HepG2 (cell line): ENCODE data around the gene TREX2. TPM values are rescaled to one million over a fixed set of nuclear protein-coding genes. Genes with fewer than 3 reads are reported as not detected.

Experiments used
- ATAC-seq: fragments of 200-7000 bp; cut with Tn5 transposase; 3 replicates; pipeline ENCODE4 v1.9.1; 2020; ENCODE audit warnings: mild to moderate bottlenecking, moderate library complexity
- BruUV-seq: library from RNA; stranded (reverse); fragments of 400-500 nt; replicated peaks from 2 replicates; lab custom pipeline; 2021; lab: Mats Ljungman, UMichigan
- CTCF ChIA-PET: fragments of 300-600 bp; formaldehyde crosslinking; extraction: SDS; loops from one replicate; lab custom pipeline; 2021; ENCODE audit warnings: low total read pairs, inconsistent platforms, low intra/inter-chr PET ratio; lab: Yijun Ruan, JAX
- POLR2A ChIA-PET: fragments of 350-600 bp; sonication (Branson Sonifier 250); formaldehyde crosslinking; loops from one replicate; lab custom pipeline; 2020; ENCODE audit warnings: antibody characterized with exemption, inconsistent platforms; lab: Yijun Ruan, JAX
- DNase-seq: peaks from one replicate; pipeline ENCODE4 v3.0.0-alpha.2; 2015; ENCODE audit warnings: low spot score
- FAIRE-seq: peaks from 3 replicates; lab custom pipeline; 2011; peaks lifted over from hg19 to GRCh38; lab: Jason Lieb, UNC
- H2AFZ ChIP-seq: one replicate; pipeline ENCODE4 v1.6.1; 2011; ENCODE audit warnings: low read length, inconsistent platforms
- H3K27ac ChIP-seq: fragments of 300-600 bp; 3 replicates; pipeline ENCODE4 v1.8.0; 2011; ENCODE audit warnings: mixed run types, mild to moderate bottlenecking, mixed read lengths, low read length, inconsistent platforms; ENCODE audit not compliant: insufficient read depth; ENCODE audit errors: extremely low read length
- H3K27me3 ChIP-seq, 2 experiments: fragments of 200-600 bp in 1 of 2; 2 replicates in 1 of 2; 3 replicates in 1 of 2; pipeline versions ENCODE4 v1.6.0 to v1.8.0; 2011; ENCODE audit warnings: low read length in 2 of 2, mild to moderate bottlenecking in 2 of 2, moderate library complexity in 2 of 2, inconsistent platforms in 1 of 2; ENCODE audit not compliant: insufficient read depth in 2 of 2, control insufficient read depth in 1 of 2
- H3K36me3 ChIP-seq, 2 experiments: fragments of 200-600 bp in 1 of 2; replicated peaks in 1 of 2; 2 replicates in 1 of 2; 3 replicates in 1 of 2; pipeline versions ENCODE4 v1.5.1 to v1.8.0; 2011; ENCODE audit warnings: low read length in 2 of 2, inconsistent platforms in 1 of 2; ENCODE audit not compliant: insufficient read depth in 2 of 2, control insufficient read depth in 1 of 2
- H3K4me1 ChIP-seq: 2 replicates; pipeline ENCODE4 v1.5.1; 2012; ENCODE audit warnings: low read length, inconsistent platforms; ENCODE audit not compliant: insufficient read depth
- H3K4me2 ChIP-seq: 2 replicates; pipeline ENCODE4 v1.6.0; 2011; ENCODE audit warnings: low read depth, low read length, inconsistent platforms
- H3K4me3 ChIP-seq, 3 experiments: fragments of 200-600 bp in 1 of 3; sonication (generic), shearing (Covaris generic) in 1 of 3; replicated peaks in 1 of 3; 2 replicates each; pipeline ENCODE4 v1.5.1; 2011 to 2016; ENCODE audit warnings: low read length in 3 of 3, inconsistent platforms in 2 of 3, low read depth in 2 of 3, mild to moderate bottlenecking in 2 of 3, control low read depth in 1 of 3, mixed read lengths in 1 of 3; ENCODE audit not compliant: insufficient read depth in 1 of 3
- H3K79me2 ChIP-seq: one replicate; pipeline ENCODE4 v1.6.1; 2011; ENCODE audit warnings: low read length, inconsistent platforms; ENCODE audit not compliant: insufficient read depth
- H3K9ac ChIP-seq: 2 replicates; pipeline ENCODE4 v1.6.0; 2011; ENCODE audit warnings: mild to moderate bottlenecking, low read depth, low read length, inconsistent platforms; ENCODE audit not compliant: insufficient read depth
- H3K9me3 ChIP-seq: 2 replicates; pipeline ENCODE4 v1.5.1; 2012; ENCODE audit warnings: mild to moderate bottlenecking, low read length
- H4K20me1 ChIP-seq: 2 replicates; pipeline ENCODE4 v1.6.0; 2011; ENCODE audit warnings: inconsistent platforms, mild to moderate bottlenecking, low read length, moderate library complexity; ENCODE audit not compliant: insufficient read depth
- DBP ChIP-seq: sonication (generic); formaldehyde crosslinking; IDR thresholded peaks from 2 replicates; pipeline ENCODE4 v1.4.0; 2020; ENCODE audit warnings: missing genetic modification reagents; ENCODE audit errors: not compliant biosample characterization
- FLYWCH1 ChIP-seq: sonication (generic); formaldehyde crosslinking; IDR thresholded peaks from 2 replicates; pipeline ENCODE4 v1.8.1; 2023; ENCODE audit warnings: mild to moderate bottlenecking, missing genetic modification reagents
- NFKBIZ ChIP-seq: IDR thresholded peaks from 2 replicates; pipeline ENCODE4 v1.6.1; 2018; ENCODE audit warnings: missing genetic modification reagents, missing compliant biosample characterization
- PHF21A ChIP-seq: sonication (generic); formaldehyde crosslinking; IDR thresholded peaks from 2 replicates; pipeline ENCODE4 v1.5.0; 2020; ENCODE audit warnings: mild to moderate bottlenecking, missing genetic modification reagents
- POLR2A ChIP-seq, 2 experiments: IDR thresholded peaks; 2 replicates each; pipeline ENCODE4 v1.6.1; 2011; ENCODE audit warnings: low read depth in 2 of 2, low read length in 2 of 2, mild to moderate bottlenecking in 1 of 2, moderate library complexity in 1 of 2; ENCODE audit not compliant: insufficient read depth in 1 of 2
- SNAPC5 ChIP-seq: sonication (generic); formaldehyde crosslinking; IDR thresholded peaks from 2 replicates; pipeline ENCODE4 v1.8.1; 2023; ENCODE audit warnings: mild to moderate bottlenecking, missing genetic modification reagents, borderline replicate concordance
- SSRP1 ChIP-seq: IDR thresholded peaks from 2 replicates; pipeline ENCODE4 v1.6.1; 2016; ENCODE audit warnings: control low read depth
- ZNF124 ChIP-seq: sonication (generic); formaldehyde crosslinking; IDR thresholded peaks from 2 replicates; pipeline ENCODE4 v1.4.0; 2020; ENCODE audit warnings: missing genetic modification reagents
- ZNF318 ChIP-seq: sonication (generic); formaldehyde crosslinking; IDR thresholded peaks from 2 replicates; pipeline ENCODE4 v1.4.0; 2020; ENCODE audit warnings: mild to moderate bottlenecking, missing genetic modification reagents
- ZNF569 ChIP-seq: sonication (generic); formaldehyde crosslinking; IDR thresholded peaks from 2 replicates; pipeline ENCODE4 v1.5.0; 2020; ENCODE audit warnings: mild to moderate bottlenecking, missing genetic modification reagents, moderate library complexity, borderline replicate concordance
- ZNF816 ChIP-seq: sonication (generic); formaldehyde crosslinking; IDR thresholded peaks from 2 replicates; pipeline ENCODE4 v1.8.0; 2022; ENCODE audit warnings: missing genetic modification reagents, mild to moderate bottlenecking, borderline replicate concordance
- WGBS: methylation state at CpG from one replicate; pipeline ENCODE4 v1.1.6; 2017; ENCODE audit warnings: low lambda C conversion rate; 5-methylcytosine and 5-hydroxymethylcytosine counted together
- in situ Hi-C: cut with HindIII; loops from 2 replicates; pipeline ENCODE4 v1.10.0; 2017; ENCODE audit warnings: low pct_unique_long_range_greater_than_20kb; ENCODE audit not compliant: extremely low pct_ligation_motif_present
- intact Hi-C: fragments of 100-400 bp; cut with micrococcal nuclease; formaldehyde crosslinking; loops from one replicate; pipeline ENCODE4 v1.10.0; 2022; ENCODE audit not compliant: unreplicated experiment
- polyA plus RNA-seq, 8 experiments: library from polyadenylated mRNA; depleted of rRNA in 3 of 8; stranded (reverse) in 7 of 8; unstranded in 1 of 8; fragments of >200 nt; fragmentation: Illumina TruSeq in 4 of 8; extraction: Trizol in 4 of 8; gene quantifications; 2 replicates each; pipeline versions ENCODE4 v1.2.1 to v1.2.3, GENCODE V29; 2011 to 2016; ENCODE audit warnings: low read depth in 4 of 8, missing spikeins in 1 of 8, mixed read lengths in 1 of 8; ENCODE audit not compliant: insufficient read depth in 1 of 8
- total RNA-seq, 5 experiments: library from RNA; depleted of rRNA; stranded (reverse); fragments of >200 nt; fragmentation: Illumina TruSeq; extraction: Trizol; gene quantifications; 2 replicates each; pipeline ENCODE4 v1.2.3, GENCODE V29; 2016; ENCODE audit warnings: low read depth in 1 of 5

The TREX2 gene
- total and polyA plus RNA-seq, 2 of the 13 experiments (the other 11 are each of a cell fraction or from before 2014, with no cell fraction given) = 0.13 to 0.18 TPM

GRCh38 chrX:153434801-153435200, 11.1 kb downstream of the TREX2 start:
- intact Hi-C loops = no loop called here
- FAIRE-seq (no peak), ATAC-seq (no peak)
- Histone ChIP-seq H3K4me2 (no peak overlapping the region), H3K4me3 (no peak overlapping the region), H2AFZ (no peak overlapping the region), H3K9ac (no peak overlapping the region), H3K36me3 (no peaks in the 10 kb centered on the region)
- no TSS peak for BruUV-seq
- in situ Hi-C loops = no loop called here
- CTCF ChIA-PET = no interaction called here
- no peak for TF ChIP-seq NFKBIZ
- no peak for TF ChIP-seq PHF21A
- TF ChIP-seq SSRP1 (CRISPR knock-in tag) = no peak
- TF ChIP-seq DBP = no peak
- no peak for TF ChIP-seq POLR2A (IDR thresholded peaks at IDR 0.05; ENCODE audit: insufficient read depth in 1 of 2, low read depth in 2 of 2, low read length in 2 of 2)
- TF ChIP-seq FLYWCH1 (CRISPR knock-in tag) = no peak
- TF ChIP-seq, all 625 proteins: peak for 0
- DNase-seq = no peak
- Histone ChIP-seq H3K79me2 (no peaks in the 10 kb centered on the region), H3K4me1 (no peaks in the 10 kb centered on the region), H4K20me1 (no peaks in the 10 kb centered on the region), H3K9me3 (no peaks in the 10 kb centered on the region), H3K27me3 (no peaks in the 10 kb centered on the region; a peak in 1 of 5 replicates), H3K27ac (no peak overlapping the region)
- WGBS = 60% methylated on average over 5 of the region's 8 CpGs
- POLR2A ChIA-PET = no interaction called here

GRCh38 chrX:153433781-153434285, 12.0 kb downstream of the TREX2 start:
- Histone ChIP-seq H3K9ac (no peak overlapping the region), H3K4me1 (no peaks in the 10 kb centered on the region), H3K4me3 (no peak overlapping the region), H3K36me3 (no peaks in the 10 kb centered on the region), H3K27ac (no peak overlapping the region), H4K20me1 (no peaks in the 10 kb centered on the region), H3K27me3 (no peaks in the 10 kb centered on the region; a peak in 1 of 5 replicates), H3K4me2 (no peak overlapping the region), H3K79me2 (no peaks in the 10 kb centered on the region), H3K9me3 (no peaks in the 10 kb centered on the region), H2AFZ (no peak overlapping the region)
- intact Hi-C loops (no loop called here), in situ Hi-C loops (no loop called here)
- DNase-seq = no peak
- no peak for FAIRE-seq
- ChIA-PET POLR2A (no interaction called here), CTCF (no interaction called here)
- no peak for ATAC-seq
- BruUV-seq = no TSS peak
- no CpG with 5 or more reads among the region's 17 CpGs for WGBS
- no peak for TF ChIP-seq SNAPC5 (CRISPR knock-in tag)
- no peak for TF ChIP-seq ZNF569 (CRISPR knock-in tag)
- TF ChIP-seq ZNF816 = no peak
- TF ChIP-seq ZNF318 = no peak
- no peak for TF ChIP-seq ZNF124 (CRISPR knock-in tag)
